GM21619 (cell line): ENCODE measurements around the gene MFAP3L.

Experiments used
- ATAC-seq: cut with Tn5 transposase; IDR thresholded peaks from one replicate; pipeline ENCODE4 v1.9.1; 2021; ENCODE audit not compliant: unreplicated experiment

The MFAP3L gene

DNA sequence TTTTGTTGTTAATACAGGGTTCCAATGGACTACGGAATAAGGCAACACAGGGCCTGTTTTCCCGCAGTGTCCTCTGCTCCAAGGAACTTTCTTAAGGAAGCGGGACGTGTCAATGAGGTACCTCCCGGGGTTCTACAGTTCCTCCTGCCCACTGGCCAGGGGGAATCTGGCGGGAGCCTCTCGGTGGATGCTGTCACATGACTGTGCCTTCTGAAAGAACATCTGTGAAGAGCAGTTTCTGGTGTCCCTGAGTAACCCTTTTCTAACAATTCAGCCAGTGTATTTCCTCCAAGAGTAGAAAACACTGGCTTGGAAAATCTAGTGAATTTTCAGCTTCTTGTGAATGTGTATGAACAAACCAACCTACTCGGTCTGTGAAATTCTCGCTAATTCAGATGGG is 32.7 kb downstream of the MFAP3L start:
- ATAC-seq = no peak

DNA sequence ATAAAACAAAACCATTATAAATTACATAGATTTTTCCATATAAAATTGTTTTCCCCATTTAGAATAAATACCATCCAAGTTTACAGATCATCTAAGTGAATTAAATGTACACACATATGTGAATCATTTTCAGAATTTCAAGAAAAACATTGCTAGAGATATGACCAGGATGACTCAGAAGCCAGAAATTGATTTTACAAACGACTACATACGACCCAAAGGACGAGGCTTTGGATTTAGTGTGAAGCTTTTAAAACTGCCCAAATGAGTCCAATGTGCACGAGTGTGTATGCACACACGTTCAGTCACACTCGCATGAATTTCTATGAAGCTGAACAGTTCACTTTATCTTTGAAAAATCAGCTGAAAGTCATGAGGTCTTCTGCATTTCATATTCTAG is 37.9 kb downstream of the MFAP3L start:
- no peak for ATAC-seq

DNA sequence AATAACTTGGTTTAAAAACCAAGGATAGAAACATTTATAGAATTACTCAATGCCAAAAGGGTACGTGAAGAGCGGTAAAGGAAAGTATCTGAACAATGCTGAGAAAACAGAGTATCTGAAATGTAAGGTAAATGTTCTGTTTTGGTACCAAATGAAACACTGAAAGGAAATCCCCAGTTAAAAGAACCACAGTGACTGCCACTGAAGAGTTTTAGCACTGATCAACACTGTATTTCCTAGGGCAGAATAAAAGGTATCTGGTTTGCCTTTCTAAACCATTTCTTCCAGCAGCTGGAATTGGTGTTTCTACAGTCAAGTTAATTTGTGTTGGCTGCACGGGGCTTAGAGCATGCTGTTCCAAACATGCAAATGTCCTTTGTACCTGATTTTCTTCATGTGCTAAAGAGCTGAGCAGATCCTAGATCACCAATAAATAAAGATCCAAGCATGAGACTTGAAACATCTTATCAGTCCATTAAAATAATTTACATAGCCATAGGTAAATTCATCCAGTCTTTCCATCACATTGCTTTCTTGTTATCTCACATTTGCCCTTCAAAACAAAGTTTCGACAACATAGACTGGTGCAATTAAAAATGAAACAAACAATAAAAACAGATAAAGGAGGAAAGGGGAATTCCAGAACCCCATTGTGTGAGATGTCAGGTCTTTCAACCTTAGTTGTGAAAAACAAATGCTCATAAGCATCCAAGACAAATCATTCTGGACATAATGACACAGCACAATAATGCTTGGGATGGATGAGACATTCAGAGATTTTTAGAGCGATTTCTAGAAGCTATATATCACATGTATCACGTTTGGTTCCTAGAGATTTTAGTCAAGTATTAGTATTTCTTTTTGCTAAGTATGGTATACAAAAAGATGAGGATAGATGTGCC is 38.6 kb downstream of the MFAP3L start:
- ATAC-seq = no peak

DNA sequence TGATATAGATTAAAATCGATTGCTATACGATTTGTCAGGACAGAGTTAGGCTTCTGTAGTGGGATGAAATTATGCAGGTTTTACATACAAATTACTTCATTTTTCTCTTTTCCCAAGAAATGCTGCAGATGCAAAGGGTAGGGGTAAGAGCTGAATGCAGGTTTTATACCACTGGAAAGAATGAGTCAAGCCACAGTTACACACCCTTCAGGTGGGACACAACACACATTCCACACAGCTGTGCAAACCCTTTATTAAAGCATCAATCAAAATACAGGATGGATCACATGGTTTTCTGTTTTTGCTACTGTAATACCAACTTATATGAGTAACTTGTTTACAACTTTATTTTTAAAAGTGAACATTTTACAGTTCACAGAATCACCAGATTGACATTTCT is 39.8 kb downstream of the MFAP3L start:
- ATAC-seq = no peak

DNA sequence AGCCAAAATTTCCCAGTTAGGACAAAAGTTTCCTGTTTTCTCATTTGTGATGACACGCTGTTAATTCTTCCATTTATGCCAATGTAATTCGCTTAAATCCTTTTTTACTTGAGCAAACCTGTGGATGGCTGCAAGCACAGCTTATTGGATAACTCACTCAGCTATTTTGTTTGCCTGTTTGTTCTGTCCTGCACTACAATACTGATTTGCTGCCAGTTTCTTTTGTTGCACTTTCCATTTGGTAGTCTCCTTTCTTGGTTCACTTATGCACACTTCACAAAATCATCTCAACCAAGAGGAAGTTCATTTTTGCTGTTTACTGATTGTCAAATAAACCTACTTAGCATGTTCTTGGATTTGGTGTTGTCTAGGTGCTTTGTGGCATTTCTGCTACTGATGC is 40.3 kb downstream of the MFAP3L start:
- ATAC-seq = no peak

DNA sequence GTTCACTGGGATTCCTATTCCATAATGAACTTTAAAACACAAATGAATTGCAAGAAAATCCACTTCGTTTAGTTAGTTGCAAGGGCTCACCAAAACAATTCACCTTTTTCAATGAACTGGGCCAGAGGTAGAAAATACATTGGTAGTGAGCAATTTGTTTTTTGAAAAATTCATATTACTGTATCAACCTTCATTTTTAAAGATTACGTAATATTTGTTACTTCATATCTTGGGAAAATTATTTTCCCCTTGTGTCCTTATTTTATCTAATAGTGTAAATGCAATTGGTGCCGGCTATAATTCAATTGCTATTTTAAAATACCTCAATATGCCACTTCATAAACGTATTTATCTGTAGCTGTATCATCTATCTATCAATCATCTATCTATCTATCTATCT is 41.5 kb downstream of the MFAP3L start:
- ATAC-seq = no peak

DNA sequence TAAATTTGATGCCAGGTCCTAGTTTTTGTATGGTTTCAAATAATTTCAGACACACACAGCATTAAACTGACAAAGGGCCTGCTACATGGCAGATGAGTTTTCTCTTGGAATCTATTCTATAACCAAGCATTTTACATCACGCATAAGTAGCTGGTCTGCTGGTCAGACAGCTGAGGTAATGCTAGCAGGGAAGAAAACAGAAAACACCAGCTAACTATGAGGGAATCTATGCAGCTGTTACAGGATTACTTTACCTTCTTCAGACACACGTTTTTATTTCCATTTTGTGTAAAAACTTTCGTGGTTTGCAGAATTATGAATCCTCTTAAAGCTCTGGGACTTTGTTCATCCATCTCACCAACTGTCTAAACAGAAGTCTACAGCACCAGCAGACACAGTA is 42.0 kb downstream of the MFAP3L start:
- ATAC-seq = no peak

DNA sequence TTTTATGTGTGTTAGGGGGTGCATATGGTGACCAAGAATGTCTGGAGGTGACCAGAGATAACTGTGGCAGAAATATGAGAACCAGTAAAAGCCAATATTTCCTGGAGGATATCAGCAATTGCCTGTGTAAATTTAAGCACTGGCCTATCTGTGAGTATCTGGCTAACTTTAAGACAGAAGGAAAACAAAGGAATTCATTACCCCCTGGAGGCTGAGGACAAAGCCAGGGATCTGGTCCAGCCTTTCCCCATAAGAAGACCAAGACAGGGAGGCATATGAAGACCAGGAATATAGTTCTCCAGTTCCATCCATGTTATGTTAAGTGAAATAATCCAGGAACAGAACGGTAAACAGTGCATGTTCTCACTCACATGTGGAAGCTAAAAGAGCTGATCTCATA is 49.2 kb downstream of the MFAP3L start:
- ATAC-seq = no peak

DNA sequence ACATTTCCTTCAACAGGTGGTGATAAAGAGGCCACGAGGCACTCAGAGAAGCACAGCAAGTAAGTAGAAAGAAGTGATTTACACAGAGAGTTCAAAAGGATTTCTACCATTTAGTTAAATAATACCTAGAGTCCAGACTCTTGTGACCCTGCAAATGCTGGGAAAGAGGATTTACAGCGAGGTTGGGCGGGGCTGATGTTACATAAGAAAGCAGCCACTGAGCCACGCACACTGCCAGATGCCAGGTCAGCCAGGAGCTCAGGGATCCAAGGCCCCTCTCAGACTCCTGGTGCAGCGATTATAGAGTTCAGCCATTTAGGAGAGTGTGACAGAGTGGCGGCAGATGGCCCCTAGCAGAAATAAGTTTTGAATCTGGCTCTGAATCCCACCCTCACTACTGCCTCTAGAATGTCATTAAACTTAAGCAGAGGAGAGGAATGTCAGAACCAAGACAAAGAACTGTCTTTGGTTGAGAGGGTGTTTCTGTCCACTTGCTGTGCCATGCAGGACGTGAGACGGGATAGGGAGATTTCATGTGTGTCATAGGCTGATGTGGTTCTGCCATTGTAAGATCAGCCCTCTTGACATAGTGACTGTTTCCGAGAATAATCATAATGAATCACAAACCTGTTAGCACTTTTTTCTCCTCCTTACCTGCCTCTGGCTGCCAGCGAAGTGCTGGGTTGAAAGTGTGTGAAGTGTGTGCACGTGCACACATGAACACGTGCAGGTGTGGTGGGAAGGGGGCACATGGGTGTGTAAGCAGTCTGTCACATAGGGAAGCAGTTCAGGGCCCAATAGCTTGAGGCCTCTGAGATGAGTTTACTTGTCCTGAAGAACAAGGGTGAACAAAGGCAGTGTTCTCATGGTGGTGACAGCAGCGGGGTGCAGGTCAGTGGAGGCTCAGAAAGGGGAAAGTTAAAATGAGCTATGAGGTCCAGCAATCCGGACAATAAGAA is 50.1 kb downstream of the MFAP3L start:
- ATAC-seq = no peak

DNA sequence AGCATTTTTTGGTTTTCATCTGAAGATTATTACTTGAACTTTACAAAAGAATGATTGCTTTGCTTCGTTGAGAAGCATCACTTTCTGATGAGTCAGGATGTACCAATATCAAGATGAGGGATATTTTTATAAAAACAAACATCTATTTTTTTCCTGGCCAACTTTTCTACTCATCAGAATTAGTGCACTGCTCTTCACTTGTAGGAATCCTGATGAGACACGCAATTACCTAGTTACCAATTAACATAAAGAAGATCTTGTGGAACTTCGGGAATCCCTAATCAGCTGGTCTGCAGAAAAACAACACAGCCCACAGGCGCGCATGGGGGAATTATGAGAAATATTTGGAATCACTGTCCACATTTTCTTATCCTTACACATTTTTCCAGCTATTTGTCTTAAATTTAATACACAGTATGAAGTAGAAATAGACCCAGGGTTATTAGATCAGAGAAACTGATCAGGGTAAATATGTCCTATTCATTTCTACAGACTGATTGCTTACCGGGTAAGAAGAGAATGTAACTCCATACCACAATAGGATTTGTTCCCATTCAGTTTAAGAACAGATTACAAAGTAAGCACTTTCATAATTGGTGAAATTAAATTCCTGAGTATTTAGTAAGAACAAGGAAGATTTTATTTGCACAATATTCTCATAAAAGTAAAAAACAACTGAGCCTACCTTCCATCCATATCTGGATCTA is 50.9 kb downstream of the MFAP3L start:
- ATAC-seq = no peak

DNA sequence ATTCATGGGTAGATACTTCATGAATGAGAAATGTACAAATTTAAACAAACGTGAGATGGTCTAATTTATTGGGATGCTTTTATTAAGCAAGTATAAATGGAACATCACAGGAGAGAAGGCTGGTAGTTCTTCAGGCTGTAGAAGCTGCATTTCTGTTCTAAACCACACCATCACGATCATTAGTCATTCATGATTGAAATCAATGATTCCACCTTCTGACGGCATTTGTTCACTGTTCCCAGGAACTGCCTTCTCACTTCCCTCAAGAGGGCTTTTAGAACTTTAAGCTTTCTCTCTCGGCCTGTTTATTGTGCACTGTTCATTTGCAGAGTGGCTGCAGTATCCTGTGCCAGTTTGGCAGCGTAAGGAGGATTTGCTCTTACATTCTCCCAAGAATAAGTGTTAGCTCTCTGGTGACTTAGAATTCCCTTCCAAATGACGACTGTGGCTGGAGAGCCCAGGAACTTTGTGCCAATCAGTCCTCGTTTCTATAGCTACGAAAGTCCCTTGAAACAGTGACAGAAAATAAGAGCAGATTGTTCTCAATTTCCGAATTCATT is 54.7 kb downstream of the MFAP3L start:
- no peak for ATAC-seq

DNA sequence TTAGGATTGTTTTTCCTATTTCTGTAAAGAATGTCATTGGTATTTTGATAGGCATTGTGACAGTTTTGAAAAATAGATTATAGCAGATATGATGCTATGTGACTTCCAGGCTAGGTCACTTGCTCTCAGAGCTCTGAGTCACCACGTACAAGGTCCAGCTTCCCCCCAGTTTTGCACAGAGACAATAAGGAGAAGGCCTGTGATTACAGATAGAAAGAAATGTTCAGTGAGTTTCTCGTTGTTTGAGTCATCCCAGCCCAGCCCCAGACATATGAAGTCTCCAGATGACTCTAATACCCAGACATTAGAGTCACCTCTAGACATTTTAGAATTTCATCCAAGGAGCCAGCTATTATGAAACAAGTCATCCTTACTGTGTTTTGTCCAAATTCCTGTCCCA is 57.2 kb downstream of the MFAP3L start:
- ATAC-seq = no peak

DNA sequence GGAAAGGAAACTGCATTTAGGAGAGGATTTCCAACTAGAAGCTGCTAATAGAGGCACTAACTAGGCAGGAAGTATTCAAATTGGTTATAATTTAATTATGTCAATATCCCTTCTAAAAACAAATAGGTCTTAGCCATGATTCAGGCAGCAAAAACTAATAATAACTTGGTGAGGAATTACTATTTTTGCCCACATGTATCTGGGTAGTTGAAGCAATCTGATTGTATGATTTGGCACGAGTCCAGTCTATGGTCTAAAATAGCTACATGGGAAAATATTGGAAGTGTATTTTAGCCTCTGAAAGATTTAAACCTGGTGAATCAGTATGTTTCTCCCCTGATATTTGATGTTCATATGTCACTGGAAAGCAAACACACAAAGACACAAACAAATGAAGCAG is 62.2 kb downstream of the MFAP3L start:
- no peak for ATAC-seq

DNA sequence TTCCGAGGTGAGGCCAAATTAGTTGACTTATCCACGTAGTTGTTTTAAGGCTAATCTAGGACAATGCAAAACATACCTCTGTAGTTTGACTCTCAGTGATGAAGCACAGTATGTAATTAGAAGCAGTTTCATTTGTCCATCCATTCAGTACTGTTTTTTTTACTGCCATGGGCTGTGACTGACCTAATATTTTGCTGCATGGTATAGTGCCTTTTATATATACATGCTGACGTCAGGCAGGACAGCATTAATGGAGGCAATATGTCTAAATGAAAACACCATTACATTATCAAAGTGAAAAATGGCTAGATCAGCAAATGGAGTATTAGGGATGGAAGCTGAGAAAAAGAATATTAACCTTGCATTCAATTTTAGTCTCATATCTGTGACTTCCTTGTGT is 66.9 kb downstream of the MFAP3L start:
- no peak for ATAC-seq

DNA sequence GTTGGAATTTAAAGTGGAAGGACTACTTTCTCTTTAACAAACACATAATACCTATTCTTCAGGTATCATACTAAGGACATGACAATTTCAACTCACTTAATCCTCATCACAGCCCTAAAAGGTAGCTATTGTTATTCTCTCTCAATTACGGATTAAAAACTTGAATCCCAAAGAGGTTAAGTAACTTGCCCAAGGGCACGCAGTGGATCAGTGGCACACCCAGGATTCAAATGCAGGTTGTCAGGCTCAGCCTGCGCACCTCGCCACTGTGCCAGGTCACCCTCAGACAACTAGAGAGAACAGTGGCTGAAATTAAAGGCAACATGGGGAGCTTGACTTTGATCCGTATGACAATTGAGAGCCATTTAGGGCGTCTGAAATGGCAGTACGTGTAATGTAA is 67.6 kb downstream of the MFAP3L start:
- ATAC-seq = no peak

DNA sequence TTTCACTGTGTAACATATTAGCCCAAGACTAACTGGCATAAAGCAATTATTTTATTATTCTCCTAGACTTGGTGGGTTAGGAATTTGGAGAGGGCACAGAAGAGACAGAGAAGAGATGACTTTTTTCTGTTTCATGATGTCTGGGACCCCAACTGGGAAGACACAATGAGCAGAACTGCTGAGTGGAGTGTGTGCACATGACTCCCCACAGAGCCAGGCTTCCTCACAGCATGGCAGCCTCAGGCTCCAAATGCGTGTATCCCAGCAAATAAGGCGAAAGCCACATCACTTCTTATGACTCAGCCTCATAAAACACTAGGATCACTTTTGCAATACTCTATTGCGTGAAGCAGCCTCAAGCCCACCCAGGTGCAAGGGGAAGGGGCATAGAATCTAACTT is 68.4 kb downstream of the MFAP3L start:
- no peak for ATAC-seq

DNA sequence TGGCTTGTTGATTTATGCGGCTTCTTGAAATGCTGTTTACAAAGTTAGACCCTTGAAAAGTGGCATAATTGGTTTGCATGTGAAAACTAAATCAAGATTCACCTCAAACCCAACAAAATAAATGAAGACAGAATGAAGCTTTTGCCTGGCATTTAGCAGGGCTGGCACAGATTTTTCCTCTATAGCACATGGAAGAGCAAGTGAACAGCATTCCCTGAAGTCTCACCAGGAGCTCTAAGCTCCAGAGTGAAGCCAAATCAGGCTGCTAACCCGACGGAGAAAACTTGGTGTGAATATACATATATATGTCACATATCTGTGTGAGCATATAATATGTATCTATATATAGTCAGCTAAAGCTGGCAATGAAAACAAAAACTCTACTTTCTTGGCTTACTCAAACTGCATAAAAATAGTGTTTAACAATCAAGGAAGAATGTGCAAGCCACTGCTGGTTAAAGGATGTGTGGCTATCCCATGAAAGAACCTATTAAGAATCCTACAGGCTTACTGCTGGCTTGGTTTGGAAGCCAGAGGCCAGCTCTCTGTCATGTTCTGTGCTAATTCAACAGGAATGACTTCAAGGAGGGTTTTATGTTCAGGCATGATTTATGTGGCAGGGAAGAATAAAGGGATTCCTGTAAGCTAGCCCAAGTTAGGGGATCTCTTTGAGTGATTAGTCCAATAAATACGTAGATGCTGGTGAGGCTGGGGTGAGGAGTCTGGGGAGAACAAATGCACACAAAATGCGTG is 69.9 kb downstream of the MFAP3L start:
- no peak for ATAC-seq

DNA sequence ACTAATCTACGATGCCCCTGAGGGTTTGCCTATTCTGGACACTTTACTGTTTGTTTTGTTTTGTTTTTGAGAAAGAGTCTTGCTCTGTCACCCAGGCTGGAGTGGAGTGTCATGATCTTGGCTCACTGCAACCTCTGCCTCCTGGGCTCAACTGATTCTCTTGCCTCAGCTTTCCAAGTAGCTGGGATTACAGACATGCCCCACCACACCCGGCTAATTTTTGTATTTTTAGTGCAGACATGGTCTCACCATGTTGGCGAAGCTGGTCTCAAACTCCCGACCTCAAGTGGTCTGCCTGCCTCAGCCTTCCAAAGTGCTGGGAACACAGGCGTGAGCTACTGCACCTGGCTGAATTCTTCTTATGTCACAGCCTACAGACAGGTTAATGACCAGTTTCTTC is 70.7 kb downstream of the MFAP3L start:
- ATAC-seq = no peak

DNA sequence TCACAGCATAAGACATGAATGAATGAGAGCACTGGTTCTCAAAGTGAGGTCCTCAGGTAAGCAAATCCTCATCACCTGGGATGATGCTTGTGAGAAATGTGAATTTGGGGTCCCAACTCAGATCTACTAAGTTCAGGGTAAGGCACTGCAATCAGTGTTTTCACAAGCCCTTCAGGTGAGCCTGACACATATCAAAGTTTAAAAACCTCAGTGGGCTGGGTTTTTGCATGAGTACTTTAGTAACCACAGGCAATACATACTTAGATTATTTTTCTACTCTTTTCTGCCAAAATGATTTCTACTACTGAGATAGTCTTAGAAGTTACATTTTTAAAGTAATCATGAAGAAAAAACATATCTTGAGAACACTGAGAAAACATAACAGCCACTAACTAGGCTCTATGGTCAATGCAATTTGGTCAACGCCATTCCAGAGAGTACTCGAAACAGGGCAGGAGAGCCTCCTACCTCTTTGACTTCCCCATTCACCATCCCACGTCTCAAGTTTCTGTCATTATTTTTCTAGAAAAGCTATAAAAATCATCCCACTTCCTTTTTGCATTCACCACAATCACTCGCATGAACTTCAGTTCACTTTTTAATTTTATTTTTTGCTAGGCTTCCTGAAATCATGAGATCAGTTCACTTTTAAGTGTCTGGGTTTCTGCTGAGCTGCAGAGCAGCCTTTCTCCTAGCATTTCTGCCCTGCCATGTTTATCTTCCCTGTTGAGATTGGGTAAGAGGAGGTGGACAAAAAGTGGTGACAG is 73.8 kb downstream of the MFAP3L start:
- ATAC-seq = no peak

DNA sequence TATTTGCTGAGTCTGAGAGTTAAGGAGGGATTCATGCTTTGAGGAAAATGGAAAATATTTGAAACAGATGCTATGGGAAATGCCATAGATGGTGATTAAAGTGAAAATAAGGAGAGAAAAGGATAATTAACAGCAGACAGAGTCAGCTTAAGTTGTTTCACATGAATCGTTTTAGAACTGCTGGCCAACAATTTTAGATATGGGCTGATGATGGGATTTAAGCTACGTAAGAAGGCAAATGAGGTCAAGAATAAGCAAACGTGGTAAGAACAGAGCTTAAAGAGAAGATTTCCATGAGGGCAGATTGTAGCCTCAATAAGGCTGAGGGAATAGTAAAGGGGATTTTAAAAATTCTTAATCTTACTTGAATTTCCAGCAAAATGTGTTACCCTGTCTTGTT is 77.9 kb downstream of the MFAP3L start:
- no peak for ATAC-seq
